Trophoblast cell (in vitro differentiated cells and primary cell): ENCODE data around the gene UBAP1L.

Experiments
- DNase-seq, 2 donors: peaks; one replicate each; pipeline ENCODE4 v3.0.0-alpha.2; 2016
- H2AFZ ChIP-seq: 2 replicates; pipeline ENCODE4 v1.6.1; 2013; ENCODE audit warnings: low read length, moderate library complexity, mild to moderate bottlenecking; ENCODE audit not compliant: insufficient read depth, poor library complexity
- H2AK5ac ChIP-seq: 2 replicates; pipeline ENCODE4 v1.6.1; 2013; ENCODE audit warnings: mild to moderate bottlenecking, low read length
- H2BK120ac ChIP-seq: 2 replicates; pipeline ENCODE4 v1.6.1; 2013; ENCODE audit warnings: low read length, mild to moderate bottlenecking, moderate library complexity; ENCODE audit not compliant: insufficient read depth, poor library complexity
- H2BK12ac ChIP-seq: 2 replicates; pipeline ENCODE4 v1.6.1; 2013; ENCODE audit warnings: mild to moderate bottlenecking, low read length, moderate library complexity
- H2BK5ac ChIP-seq: 2 replicates; pipeline ENCODE4 v1.6.1; 2013; ENCODE audit warnings: low read length, low read depth, moderate library complexity, mild to moderate bottlenecking; ENCODE audit not compliant: poor library complexity
- H3K14ac ChIP-seq: 2 replicates; pipeline ENCODE4 v1.6.1; 2013; ENCODE audit warnings: mild to moderate bottlenecking, low read length
- H3K18ac ChIP-seq: 2 replicates; pipeline ENCODE4 v1.6.1; 2013; ENCODE audit warnings: mild to moderate bottlenecking, low read length
- H3K23ac ChIP-seq: 2 replicates; pipeline ENCODE4 v1.6.1; 2013; ENCODE audit warnings: low read length
- H3K27ac ChIP-seq: 2 replicates; pipeline ENCODE4 v1.5.1; 2013; ENCODE audit warnings: low read depth, mild to moderate bottlenecking, inconsistent platforms, low read length, moderate library complexity
- H3K27me3 ChIP-seq: 2 replicates; pipeline ENCODE4 v1.6.1; 2013; ENCODE audit warnings: inconsistent platforms, mild to moderate bottlenecking, low read length, moderate library complexity; ENCODE audit not compliant: insufficient read depth
- H3K36me3 ChIP-seq, 2 experiments: 1 replicate in 1 of 2; 2 replicates in 1 of 2; pipeline ENCODE4 v1.6.1; 2013; ENCODE audit warnings: low read length in 2 of 2, mild to moderate bottlenecking in 2 of 2, moderate library complexity in 1 of 2; ENCODE audit not compliant: insufficient read depth in 2 of 2, control insufficient read depth in 1 of 2
- H3K4ac ChIP-seq: 2 replicates; pipeline ENCODE4 v1.6.1; 2013; ENCODE audit warnings: low read depth, mild to moderate bottlenecking, low read length, moderate library complexity
- H3K4me1 ChIP-seq, 2 experiments: 1 replicate in 1 of 2; 2 replicates in 1 of 2; pipeline ENCODE4 v1.6.1; 2013; ENCODE audit warnings: low read length in 2 of 2, mild to moderate bottlenecking in 2 of 2, moderate library complexity in 1 of 2; ENCODE audit not compliant: insufficient read depth in 2 of 2, control insufficient read depth in 1 of 2
- H3K4me2 ChIP-seq: 2 replicates; pipeline ENCODE4 v1.6.1; 2013; ENCODE audit warnings: inconsistent platforms, mild to moderate bottlenecking, low read length, moderate library complexity
- H3K4me3 ChIP-seq: 2 replicates; pipeline ENCODE4 v1.5.1; 2013; ENCODE audit warnings: mild to moderate bottlenecking, low read depth, low read length, inconsistent platforms
- H3K79me1 ChIP-seq: one replicate; pipeline ENCODE4 v1.6.1; 2013; ENCODE audit warnings: low read length
- H3K79me2 ChIP-seq: 2 replicates; pipeline ENCODE4 v1.6.1; 2013; ENCODE audit warnings: low read length, mild to moderate bottlenecking; ENCODE audit not compliant: control insufficient read depth, insufficient read depth, poor library complexity
- H3K9ac ChIP-seq: 2 replicates; pipeline ENCODE4 v1.6.1; 2013; ENCODE audit warnings: mild to moderate bottlenecking, low read length
- H3K9me3 ChIP-seq: 2 replicates; pipeline ENCODE4 v1.6.1; 2013; ENCODE audit warnings: low read depth, mild to moderate bottlenecking, control low read depth, inconsistent platforms, low read length; ENCODE audit not compliant: insufficient read depth
- H4K12ac ChIP-seq: 2 replicates; pipeline ENCODE4 v1.6.1; 2013; ENCODE audit warnings: low read depth, mild to moderate bottlenecking, low read length, moderate library complexity
- H4K8ac ChIP-seq: 2 replicates; pipeline ENCODE4 v1.6.1; 2013; ENCODE audit warnings: low read depth, mild to moderate bottlenecking, low read length, moderate library complexity
- H4K91ac ChIP-seq: one replicate; pipeline ENCODE4 v1.6.1; 2013; ENCODE audit warnings: low read depth, mild to moderate bottlenecking, low read length, moderate library complexity
- WGBS: extraction: QIAGEN DNeasy Blood & Tissue Kit; methylation state at CpG from one replicate; pipeline ENCODE4 v1.1.7; 2013; ENCODE audit warnings: missing lambda C conversion rate; ENCODE audit not compliant: insufficient read length, insufficient coverage; ENCODE audit errors: extremely low coverage; 5-methylcytosine and 5-hydroxymethylcytosine counted together

The UBAP1L gene

GRCh38 chr15:65132878-65133547 is 18.0 kb upstream of the UBAP1L start:
- H3K9me3 ChIP-seq, result peaks cover 4% of the 10 kb centered on the region
- no peak overlapping the region for H2BK120ac ChIP-seq
- H3K4ac ChIP-seq, result no peak overlapping the region
- H4K8ac ChIP-seq, result peak overlapping the region; percentile 77
- peak overlapping the region; percentile 87 for H3K9ac ChIP-seq
- H3K14ac ChIP-seq, result peak overlapping the region; percentile 66
- no peak overlapping the region for H2BK12ac ChIP-seq
- whole genome bisulfite sequencing, result no CpG with 5 or more reads among the region's 93 CpGs
- H3K27me3 ChIP-seq, result no peaks in the 10 kb centered on the region
- H3K27ac ChIP-seq, result peak overlapping the region; percentile 14
- H3K79me1 ChIP-seq, result no peaks in the 10 kb centered on the region
- H3K4me2 ChIP-seq, result peak overlapping the region; percentile 67
- H3K4me1 ChIP-seq, result peaks cover 3 to 4% of the 10 kb centered on the region in 2 experiments
- no peak overlapping the region for H2BK5ac ChIP-seq
- peaks cover 2 to 15% of the 10 kb centered on the region in 2 experiments for H3K36me3 ChIP-seq
- peaks cover 6% of the 10 kb centered on the region for H3K79me2 ChIP-seq
- peak overlapping the region; percentile 71 for H2AFZ ChIP-seq
- peak overlapping the region; percentile 60 for H3K18ac ChIP-seq
- peak overlapping the region; percentile 94 for H3K4me3 ChIP-seq
- no peak overlapping the region for H2AK5ac ChIP-seq
- H4K91ac ChIP-seq, result peak overlapping the region; percentile 51
- peak overlapping the region; percentile 59 for H4K12ac ChIP-seq
- no peak overlapping the region for H3K23ac ChIP-seq
- peak; percentile 43 to 52 for DNase-seq

DNA sequence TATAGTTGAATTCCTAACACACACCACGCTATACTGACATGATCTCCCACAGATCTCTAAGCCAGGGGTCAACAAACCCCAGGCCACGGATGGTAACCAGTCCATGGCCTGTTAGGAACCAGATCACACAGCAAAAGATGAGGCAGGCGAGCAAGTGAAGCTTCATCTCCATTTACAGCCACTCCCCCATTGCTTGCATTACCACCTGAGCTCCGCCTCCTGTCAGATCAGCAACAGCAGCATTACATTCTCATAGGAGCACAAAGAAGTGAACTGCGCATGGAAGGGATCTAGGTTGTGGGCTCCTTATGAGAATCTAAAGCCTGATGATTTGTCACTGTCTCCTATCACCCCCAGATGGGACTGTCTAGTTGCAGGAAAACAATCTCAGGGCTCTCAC is 15.9 kb upstream of the UBAP1L start:
- H4K12ac ChIP-seq, result no peak overlapping the region
- peaks cover 6% of the 10 kb centered on the region for H3K79me2 ChIP-seq
- no peak overlapping the region for H3K27ac ChIP-seq
- H3K4me2 ChIP-seq, result no peak overlapping the region
- no peak overlapping the region for H3K9ac ChIP-seq
- no peak overlapping the region for H4K91ac ChIP-seq
- no peak overlapping the region for H3K4me3 ChIP-seq
- H3K4me1 ChIP-seq, result peaks cover 3 to 4% of the 10 kb centered on the region in 2 experiments
- H3K18ac ChIP-seq, result no peak overlapping the region
- H2AK5ac ChIP-seq, result no peak overlapping the region
- no peak overlapping the region for H3K4ac ChIP-seq
- no peak overlapping the region for H2BK5ac ChIP-seq
- H3K23ac ChIP-seq, result no peak overlapping the region
- H4K8ac ChIP-seq, result no peak overlapping the region
- no peaks in the 10 kb centered on the region for H3K9me3 ChIP-seq
- peaks cover 2 to 26% of the 10 kb centered on the region in 2 experiments for H3K36me3 ChIP-seq
- no peak overlapping the region for H2BK12ac ChIP-seq
- H3K14ac ChIP-seq, result no peak overlapping the region
- H3K27me3 ChIP-seq, result no peaks in the 10 kb centered on the region
- WGBS, result no CpG with 5 or more reads among the region's 5 CpGs
- H2BK120ac ChIP-seq, result no peak overlapping the region
- H3K79me1 ChIP-seq, result no peaks in the 10 kb centered on the region
- DNase-seq, result peak in 1 of 2 donors; percentile 10
- H2AFZ ChIP-seq, result no peak overlapping the region

DNA sequence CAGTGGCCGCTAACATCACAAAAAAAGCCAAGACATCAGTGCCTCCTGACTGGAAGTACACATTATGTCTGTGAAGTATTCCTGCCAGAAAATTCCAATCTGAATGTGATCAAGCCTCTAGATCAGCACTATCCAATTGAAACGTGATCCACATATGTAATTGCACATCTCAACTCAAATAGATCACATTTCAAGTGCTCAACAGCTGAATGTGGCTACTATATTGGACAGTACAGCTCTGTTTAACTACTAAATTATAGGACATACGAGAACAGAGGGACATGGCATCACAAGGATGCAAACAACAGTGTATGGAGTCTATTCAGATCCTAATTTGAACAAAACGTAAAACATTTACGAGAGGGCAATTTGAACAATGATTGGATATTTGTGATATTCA is 542 bp upstream of the UBAP1L start:
- Histone ChIP-seq H4K91ac (no peak overlapping the region), H3K79me1 (no peaks in the 10 kb centered on the region), H3K27ac (no peak overlapping the region), H3K14ac (no peak overlapping the region), H3K27me3 (no peaks in the 10 kb centered on the region), H4K12ac (no peak overlapping the region), H3K36me3 (peaks cover 13 to 21% of the 10 kb centered on the region in 2 experiments), H2AFZ (no peak overlapping the region), H3K79me2 (no peaks in the 10 kb centered on the region), H2AK5ac (no peak overlapping the region), H3K9me3 (no peaks in the 10 kb centered on the region), H2BK5ac (no peak overlapping the region), H2BK120ac (no peak overlapping the region), H2BK12ac (no peak overlapping the region), H3K4me1 (no peaks in the 10 kb centered on the region), H3K23ac (no peak overlapping the region), H3K4me3 (no peak overlapping the region), H3K4ac (no peak overlapping the region), H4K8ac (no peak overlapping the region), H3K18ac (no peak overlapping the region), H3K4me2 (no peak overlapping the region), H3K9ac (no peak overlapping the region)
- DNase-seq, result no peak
- WGBS, result no CpG with 5 or more reads among the region's 5 CpGs

- Histone ChIP-seq H3K18ac (no peak overlapping the region), H3K27me3 (no peaks in the 10 kb centered on the region), H3K23ac (no peak overlapping the region), H4K8ac (no peak overlapping the region), H3K9me3 (no peaks in the 10 kb centered on the region), H2AFZ (no peak overlapping the region), H3K79me1 (no peaks in the 10 kb centered on the region), H3K36me3 (peaks cover 5 to 8% of the 10 kb centered on the region in 2 experiments), H3K14ac (no peak overlapping the region), H3K4ac (no peak overlapping the region), H3K4me2 (no peak overlapping the region), H3K79me2 (no peaks in the 10 kb centered on the region), H3K4me1 (no peaks in the 10 kb centered on the region), H4K12ac (no peak overlapping the region), H2AK5ac (no peak overlapping the region), H3K4me3 (no peak overlapping the region), H3K9ac (no peak overlapping the region), H2BK120ac (no peak overlapping the region), H3K27ac (no peak overlapping the region), H4K91ac (no peak overlapping the region), H2BK12ac (no peak overlapping the region), H2BK5ac (no peak overlapping the region)
- no peak for DNase-seq
- WGBS, result no CpG with 5 or more reads among the region's 3 CpGs
These were observed 4.2 kb downstream of the UBAP1L start for GRCh38 chr15:65110676-65111292.
